HTR-8/SVneo (cell line): Measurements from ENCODE around the gene PRR29.

ENCODE experiments used
- DNase-seq: peaks from one replicate; pipeline ENCODE4 v3.0.0; 2011; ENCODE audit warnings: low spot score, mixed read lengths; ENCODE audit not compliant: insufficient read length
- FAIRE-seq: peaks from 2 replicates; lab custom pipeline; 2011; peaks lifted over from hg19 to GRCh38; lab: Jason Lieb, UNC

Gene PRR29

DNA sequence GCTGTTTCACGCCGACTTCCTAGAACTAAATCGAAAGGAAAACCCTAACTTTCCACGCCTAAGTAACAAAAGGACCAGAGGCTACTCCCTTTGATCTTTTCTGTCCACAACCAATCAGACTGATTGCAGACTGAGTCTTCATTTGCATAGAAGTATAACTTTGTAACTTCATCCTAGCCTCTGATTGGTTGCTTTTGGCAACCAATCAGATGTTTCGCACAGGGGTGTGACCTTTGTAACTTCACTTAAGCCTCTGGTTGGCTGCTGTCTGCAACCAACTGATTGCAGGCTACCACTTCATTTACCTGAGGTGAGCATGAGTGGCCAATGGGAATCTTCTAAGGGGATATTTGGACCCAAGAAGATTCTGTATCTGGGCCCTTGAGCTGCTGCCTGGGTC lies 39.7 kb downstream of the PRR29 start:
- FAIRE-seq, result no peak
- no peak for DNase-seq

- no peak for DNase-seq
- FAIRE-seq, result no peak
Observed at GRCh38 chr17:64038331-64039105, 40.4 kb downstream of the PRR29 start.

DNA sequence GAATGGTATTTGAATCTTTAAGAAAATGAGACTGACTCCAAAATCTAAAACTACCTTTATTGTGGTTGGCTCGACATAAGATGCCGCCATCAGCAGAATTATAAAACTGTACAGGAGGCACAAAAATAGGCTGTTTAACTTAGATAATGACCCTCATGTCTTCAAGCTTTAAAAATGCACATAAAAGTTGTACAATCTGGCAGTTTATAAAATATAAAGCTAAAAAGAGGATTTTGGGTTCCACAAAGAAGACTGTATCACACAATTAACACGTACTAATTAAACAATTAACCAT lies 40.9 kb downstream of the PRR29 start:
- DNase-seq, result no peak
- FAIRE-seq, result no peak

GRCh38 chr17:64040206-64040605 lies 42.1 kb downstream of the PRR29 start:
- no peak for FAIRE-seq
- no peak for DNase-seq

GRCh38 chr17:64041912-64042311 lies 43.8 kb downstream of the PRR29 start:
- DNase-seq, result no peak
- no peak for FAIRE-seq

- DNase-seq, result no peak
- FAIRE-seq, result no peak
Observed at GRCh38 chr17:64042700-64043485, 44.7 kb downstream of the PRR29 start.

DNA sequence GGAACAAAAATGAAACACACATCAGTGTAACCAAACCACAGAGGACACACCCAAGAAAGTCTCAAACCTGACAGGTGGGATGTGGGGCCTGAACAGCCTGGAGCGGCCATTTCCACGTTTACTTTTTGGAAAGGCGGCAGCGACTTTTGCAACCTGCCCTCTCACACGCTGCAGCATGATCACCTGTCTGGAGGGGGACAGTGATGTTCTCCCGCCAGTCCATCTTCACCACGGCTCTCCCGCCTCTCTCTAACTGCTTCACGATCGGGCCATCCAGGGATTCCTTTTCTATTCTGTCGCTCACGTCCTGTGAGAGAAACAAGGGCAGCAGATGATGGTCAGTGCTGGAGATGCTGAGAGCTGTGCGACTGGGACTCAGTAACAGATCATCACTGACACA lies 47.0 kb downstream of the PRR29 start:
- FAIRE-seq (no peak), DNase-seq (no peak)

- FAIRE-seq, result no peak
- no peak for DNase-seq
Observed at GRCh38 chr17:64048805-64049204, 50.7 kb downstream of the PRR29 start.

DNA sequence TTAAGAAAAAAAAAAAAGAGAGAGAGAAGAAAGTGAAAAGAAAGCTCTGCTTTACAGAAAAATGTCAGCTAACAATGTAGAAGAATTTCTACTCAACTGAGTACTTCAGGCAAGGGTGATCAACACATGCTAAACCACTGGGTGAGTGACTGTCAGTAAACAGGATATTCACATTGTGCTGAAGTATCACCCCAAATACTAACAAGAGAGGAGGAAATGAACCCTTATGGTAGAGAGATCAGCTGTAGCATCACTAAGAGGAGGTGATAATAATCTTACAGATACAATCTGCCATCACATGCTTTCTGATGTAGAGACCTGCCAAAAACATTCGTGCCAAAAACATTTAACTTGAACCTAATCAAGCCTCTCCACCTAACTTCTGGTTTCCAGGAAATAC lies 53.0 kb downstream of the PRR29 start:
- DNase-seq, result no peak
- FAIRE-seq, result no peak

DNA sequence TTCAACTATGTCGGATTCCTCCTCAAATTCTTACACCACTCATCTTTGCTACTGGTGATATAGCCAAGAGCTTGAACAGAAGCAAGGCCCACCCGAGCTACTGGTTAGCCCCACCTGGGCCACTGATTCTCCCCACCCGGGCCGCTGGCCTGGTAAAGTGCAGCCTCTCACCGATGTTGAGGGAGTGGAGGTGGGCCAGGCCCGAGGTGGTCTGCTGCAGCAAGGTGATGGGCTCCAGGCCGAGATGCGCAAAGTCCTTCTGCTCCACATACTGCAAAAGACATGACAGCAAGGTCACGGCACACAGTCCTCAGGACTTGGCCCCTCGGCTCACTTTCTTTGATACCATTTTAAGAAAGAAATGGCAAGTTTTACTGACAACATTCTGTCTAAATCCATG lies 55.0 kb downstream of the PRR29 start:
- FAIRE-seq, result no peak
- DNase-seq, result no peak
